Epidermal melanocyte (primary cell): Measurements from ENCODE around the gene PLXNA2.

Source experiments
- DNase-seq: peaks from one replicate; pipeline ENCODE4 v3.0.0; 2011; ENCODE audit warnings: low spot score; ENCODE audit not compliant: insufficient read length

Gene PLXNA2

DNA sequence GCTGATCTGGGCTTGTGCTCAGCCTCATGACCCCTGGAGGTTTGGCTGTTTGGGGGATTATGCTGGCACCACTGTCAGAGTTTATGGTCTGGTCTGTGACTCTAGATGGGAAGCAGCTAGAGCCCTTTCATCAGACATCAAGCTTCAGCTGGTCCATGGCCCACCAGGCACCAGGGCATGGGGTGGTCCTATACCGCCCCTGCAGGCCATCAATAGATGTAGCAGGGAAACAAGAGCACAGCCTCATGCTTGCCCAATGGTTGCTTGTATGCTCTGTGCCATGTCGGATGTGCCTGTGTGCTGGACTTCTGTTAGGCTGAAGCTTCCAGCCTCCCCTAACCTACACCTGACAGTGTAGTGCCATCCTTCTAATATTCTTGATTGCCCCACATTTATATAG, 262.2 kb downstream of the PLXNA2 start:
- no peak for DNase-seq

DNA sequence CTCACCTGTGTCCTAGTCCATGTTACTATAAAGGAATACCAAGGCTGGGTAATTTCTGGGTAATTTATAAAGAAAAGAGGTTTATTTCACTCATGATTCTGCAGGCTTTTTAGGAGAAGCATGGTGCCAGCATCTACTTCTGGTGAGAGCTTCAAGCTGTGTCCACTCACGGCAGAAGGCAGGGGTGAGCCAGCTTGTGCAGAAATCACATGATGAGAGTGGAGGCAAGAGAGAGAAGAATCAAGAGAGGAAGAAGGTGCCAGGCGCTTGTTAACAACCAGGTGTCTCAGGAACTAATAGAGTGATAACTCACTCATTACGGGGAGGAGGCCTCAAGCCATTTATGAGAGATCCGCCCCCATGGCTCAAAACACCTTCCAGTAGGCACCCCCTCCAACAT, 265.7 kb downstream of the PLXNA2 start:
- no peak for DNase-seq

DNA sequence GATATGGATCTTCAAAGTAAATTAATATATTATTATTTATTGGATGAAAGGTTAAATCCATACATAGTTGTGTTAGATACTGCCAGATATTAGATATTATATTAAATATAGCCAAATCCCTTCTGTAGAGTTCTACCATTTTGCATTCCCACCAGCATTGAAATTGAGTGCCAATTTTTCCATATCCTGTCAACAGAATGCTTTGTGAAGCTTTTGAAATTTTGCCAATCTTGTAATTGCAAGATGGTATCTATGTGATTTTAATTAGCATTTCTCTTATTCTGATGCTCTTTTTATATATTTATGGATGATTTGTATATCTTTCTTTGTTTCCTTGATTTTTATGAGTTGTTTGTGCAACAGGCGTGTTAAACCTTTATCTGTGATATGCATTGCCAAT, 266.3 kb downstream of the PLXNA2 start:
- DNase-seq, result no peak

DNA sequence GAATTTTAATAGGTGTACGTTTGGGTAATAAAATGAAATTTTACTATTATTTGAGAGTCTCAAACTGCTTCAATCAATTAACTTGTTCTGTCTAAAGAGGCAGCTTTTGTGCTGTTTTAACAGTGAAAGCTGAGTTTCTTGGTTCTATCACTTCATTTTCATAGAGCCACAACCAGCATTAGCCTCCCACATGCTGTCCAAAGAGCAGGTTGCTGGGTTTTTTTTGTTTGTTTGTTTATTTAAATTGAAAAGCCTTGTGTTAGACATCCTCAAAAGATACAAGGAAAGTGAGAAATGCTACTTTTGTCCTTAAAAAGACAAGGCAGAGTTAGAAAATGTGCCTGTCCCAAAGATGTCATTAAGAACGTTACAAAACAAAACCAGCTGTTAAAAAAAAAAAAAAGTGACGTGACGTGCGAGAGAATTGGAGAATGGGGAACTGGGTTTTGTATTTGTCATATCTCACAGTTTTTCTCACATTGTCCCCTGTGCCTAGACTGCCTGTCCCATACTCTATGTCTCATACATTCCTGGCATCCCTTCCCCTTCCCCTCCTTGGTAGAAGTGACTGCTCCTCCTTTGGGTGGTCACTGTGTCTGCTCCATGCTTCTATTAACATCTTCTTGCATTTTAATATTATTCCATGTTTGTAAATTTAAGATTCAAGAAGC, 270.2 kb downstream of the PLXNA2 start:
- no peak for DNase-seq

DNA sequence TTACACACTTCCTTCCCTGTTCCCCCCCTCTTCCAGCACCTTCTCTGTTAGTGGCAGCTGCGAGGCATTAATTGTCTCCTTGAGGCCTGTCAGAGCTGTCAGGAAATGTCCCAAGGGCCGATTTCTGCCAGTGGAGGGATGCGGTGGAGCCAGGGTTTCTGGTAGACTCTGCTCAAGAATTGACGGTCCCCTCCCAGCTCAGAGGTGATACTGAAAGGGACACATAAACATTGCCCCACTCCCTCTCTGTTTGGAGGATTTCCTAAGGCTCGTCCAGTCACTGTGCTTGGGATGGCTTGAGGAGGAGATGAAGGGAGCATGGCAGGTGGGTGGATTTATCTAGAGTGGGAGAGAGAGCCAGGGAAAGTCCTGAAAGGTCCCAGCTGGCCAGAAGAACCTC, 271.8 kb downstream of the PLXNA2 start:
- no peak for DNase-seq
